ENCODE data around the gene SPEG. TPM values are rescaled to one million over a fixed set of nuclear protein-coding genes. Genes with fewer than 3 reads are reported as not detected.

Gene SPEG
- total and polyA plus RNA-seq, 2 of the 13 experiments (the other 11 are each of a cell fraction or from before 2014, with no cell fraction given) = 0.18 to 0.24 TPM

DNA sequence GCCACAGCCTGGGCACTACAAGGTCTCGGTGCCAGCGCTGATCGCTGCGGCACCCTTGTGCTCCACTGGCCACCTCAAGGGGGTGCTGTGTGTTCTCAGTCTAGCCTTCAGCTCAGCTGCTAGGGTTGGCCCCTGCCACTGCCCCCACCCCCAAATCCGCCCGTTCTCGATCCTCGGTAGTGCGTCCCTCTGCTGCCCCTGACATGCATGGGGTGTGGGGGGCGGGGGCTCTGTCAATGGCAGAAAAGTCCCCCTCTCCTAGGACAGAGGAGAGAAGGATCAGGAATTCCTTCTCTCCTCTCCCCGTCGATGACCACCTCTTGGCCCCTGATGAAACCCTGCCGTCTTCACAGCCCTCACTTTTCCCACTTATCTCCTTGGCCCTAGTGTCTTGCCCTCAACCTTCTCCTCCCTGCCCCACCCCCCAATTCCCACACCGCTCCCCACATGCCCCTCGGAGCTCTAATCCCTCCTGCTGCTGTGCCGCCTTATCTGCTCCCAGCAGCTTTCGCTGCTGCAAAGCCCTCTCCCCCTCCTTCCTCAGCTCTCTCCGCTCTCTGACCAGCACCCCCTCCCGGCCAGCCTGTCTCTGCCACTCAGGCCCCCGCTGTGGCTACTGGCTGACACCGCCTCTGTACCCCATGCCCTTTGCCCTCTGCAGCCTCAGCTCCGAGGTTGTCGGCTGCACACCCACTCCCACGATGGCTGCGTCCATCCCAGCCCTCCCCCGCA lies 75.3 kb downstream of the SPEG start (continued):
- TF ChIP-seq JUND (CRISPR knock-in tag; IDR thresholded peaks at IDR 0.05) (no peak), ARNT (IDR thresholded peaks at IDR 0.05) (no peak), PHF21A (CRISPR knock-in tag; IDR thresholded peaks at IDR 0.05) (no peak), TCF7 (IDR thresholded peaks at IDR 0.05; ENCODE audit: low read depth) (no peak), ZNF740 (CRISPR knock-in tag; IDR thresholded peaks at IDR 0.05) (0 out of 2 replicates have a peak, but pooled peaks have one; percentile 58), TERF1 (CRISPR knock-in tag; IDR thresholded peaks at IDR 0.05) (no peak), THYN1 (CRISPR knock-in tag; IDR thresholded peaks at IDR 0.05; ENCODE audit: borderline replicate concordance, low read depth) (no peak), LBX2 (CRISPR knock-in tag; IDR thresholded peaks at IDR 0.05; ENCODE audit: borderline replicate concordance) (no peak), TP53 (CRISPR knock-in tag; conservative IDR thresholded peaks at IDR 0.05) (no peak), ZNF451 (CRISPR knock-in tag; IDR thresholded peaks at IDR 0.05) (no peak), SCMH1 (CRISPR knock-in tag; IDR thresholded peaks at IDR 0.05; ENCODE audit: borderline replicate concordance) (no peak), HOMEZ (CRISPR knock-in tag; IDR thresholded peaks at IDR 0.05; ENCODE audit: low read depth) (no peak), NR2F2 (IDR thresholded peaks at IDR 0.05; ENCODE audit: borderline replicate concordance, low read depth) (no peak; the same call in 1 of the 2 replicates), GATA4 (IDR thresholded peaks at IDR 0.05; ENCODE audit: borderline replicate concordance, low read depth) (no peak), ZNF235 (CRISPR knock-in tag; IDR thresholded peaks at IDR 0.05; ENCODE audit: borderline replicate concordance) (no peak)
- TF ChIP-seq, protein P1, sequence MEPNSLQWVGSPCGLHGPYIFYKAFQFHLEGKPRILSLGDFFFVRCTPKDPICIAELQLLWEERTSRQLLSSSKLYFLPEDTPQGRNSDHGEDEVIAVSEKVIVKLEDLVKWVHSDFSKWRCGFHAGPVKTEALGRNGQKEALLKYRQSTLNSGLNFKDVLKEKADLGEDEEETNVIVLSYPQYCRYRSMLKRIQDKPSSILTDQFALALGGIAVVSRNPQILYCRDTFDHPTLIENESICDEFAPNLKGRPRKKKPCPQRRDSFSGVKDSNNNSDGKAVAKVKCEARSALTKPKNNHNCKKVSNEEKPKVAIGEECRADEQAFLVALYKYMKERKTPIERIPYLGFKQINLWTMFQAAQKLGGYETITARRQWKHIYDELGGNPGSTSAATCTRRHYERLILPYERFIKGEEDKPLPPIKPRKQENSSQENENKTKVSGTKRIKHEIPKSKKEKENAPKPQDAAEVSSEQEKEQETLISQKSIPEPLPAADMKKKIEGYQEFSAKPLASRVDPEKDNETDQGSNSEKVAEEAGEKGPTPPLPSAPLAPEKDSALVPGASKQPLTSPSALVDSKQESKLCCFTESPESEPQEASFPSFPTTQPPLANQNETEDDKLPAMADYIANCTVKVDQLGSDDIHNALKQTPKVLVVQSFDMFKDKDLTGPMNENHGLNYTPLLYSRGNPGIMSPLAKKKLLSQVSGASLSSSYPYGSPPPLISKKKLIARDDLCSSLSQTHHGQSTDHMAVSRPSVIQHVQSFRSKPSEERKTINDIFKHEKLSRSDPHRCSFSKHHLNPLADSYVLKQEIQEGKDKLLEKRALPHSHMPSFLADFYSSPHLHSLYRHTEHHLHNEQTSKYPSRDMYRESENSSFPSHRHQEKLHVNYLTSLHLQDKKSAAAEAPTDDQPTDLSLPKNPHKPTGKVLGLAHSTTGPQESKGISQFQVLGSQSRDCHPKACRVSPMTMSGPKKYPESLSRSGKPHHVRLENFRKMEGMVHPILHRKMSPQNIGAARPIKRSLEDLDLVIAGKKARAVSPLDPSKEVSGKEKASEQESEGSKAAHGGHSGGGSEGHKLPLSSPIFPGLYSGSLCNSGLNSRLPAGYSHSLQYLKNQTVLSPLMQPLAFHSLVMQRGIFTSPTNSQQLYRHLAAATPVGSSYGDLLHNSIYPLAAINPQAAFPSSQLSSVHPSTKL (CRISPR knock-in tag; IDR thresholded peaks at IDR 0.05) = no peak
- TF ChIP-seq, protein P2, sequence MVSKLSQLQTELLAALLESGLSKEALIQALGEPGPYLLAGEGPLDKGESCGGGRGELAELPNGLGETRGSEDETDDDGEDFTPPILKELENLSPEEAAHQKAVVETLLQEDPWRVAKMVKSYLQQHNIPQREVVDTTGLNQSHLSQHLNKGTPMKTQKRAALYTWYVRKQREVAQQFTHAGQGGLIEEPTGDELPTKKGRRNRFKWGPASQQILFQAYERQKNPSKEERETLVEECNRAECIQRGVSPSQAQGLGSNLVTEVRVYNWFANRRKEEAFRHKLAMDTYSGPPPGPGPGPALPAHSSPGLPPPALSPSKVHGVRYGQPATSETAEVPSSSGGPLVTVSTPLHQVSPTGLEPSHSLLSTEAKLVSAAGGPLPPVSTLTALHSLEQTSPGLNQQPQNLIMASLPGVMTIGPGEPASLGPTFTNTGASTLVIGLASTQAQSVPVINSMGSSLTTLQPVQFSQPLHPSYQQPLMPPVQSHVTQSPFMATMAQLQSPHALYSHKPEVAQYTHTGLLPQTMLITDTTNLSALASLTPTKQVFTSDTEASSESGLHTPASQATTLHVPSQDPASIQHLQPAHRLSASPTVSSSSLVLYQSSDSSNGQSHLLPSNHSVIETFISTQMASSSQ (IDR thresholded peaks at IDR 0.05; ENCODE audit: low read depth) = no peak
- TF ChIP-seq, protein P2 (CRISPR knock-in tag; IDR thresholded peaks at IDR 0.05; ENCODE audit: borderline replicate concordance) = no peak
